A549 (cell line): ENCODE data around the gene PEA15.

Source experiments
- EHMT2 ChIP-seq: fragments of 200-600 bp; sonication (generic); IDR thresholded peaks from 2 replicates; pipeline ENCODE4 v1.6.1; 2016; ENCODE audit warnings: antibody characterized with exemption, low read depth, mild to moderate bottlenecking, moderate library complexity
- EP300 ChIP-seq, 2 experiments: fragments of >200 bp; sonication (Bioruptor Twin); formaldehyde crosslinking; IDR thresholded peaks; 2 replicates in 1 of 2; 3 replicates in 1 of 2; pipeline ENCODE4 v1.6.1; 2016 to 2017
- JUN ChIP-seq, 2 experiments: fragments of >200 bp; sonication (Bioruptor Twin); formaldehyde crosslinking; IDR thresholded peaks; 2 replicates in 1 of 2; 3 replicates in 1 of 2; pipeline ENCODE4 v1.6.1; 2016 to 2017
- MAFK ChIP-seq: fragments of 450-650 bp; IDR thresholded peaks from 2 replicates; pipeline ENCODE4 v1.6.1; 2014; ENCODE audit not compliant: partially characterized antibody
- POLR2A ChIP-seq: IDR thresholded peaks from 2 replicates; pipeline ENCODE4 v1.6.1; 2012; ENCODE audit warnings: mild to moderate bottlenecking, low read length
- RAD21 ChIP-seq, 2 experiments: fragments of >200 bp in 1 of 2; sonication (Bioruptor Twin) in 1 of 2; formaldehyde crosslinking in 1 of 2; IDR thresholded peaks in 1 of 2; conservative IDR thresholded peaks in 1 of 2; 2 replicates in 1 of 2; 3 replicates in 1 of 2; pipeline ENCODE4 v1.6.1; 2012 to 2018; ENCODE audit warnings: inconsistent platforms in 1 of 2
- TF ChIP-seq, protein P1 (sequence below): fragments of >200 bp; sonication (Bioruptor Twin); formaldehyde crosslinking; IDR thresholded peaks from 3 replicates; pipeline ENCODE4 v1.5.1; 2016
- TF ChIP-seq, protein P2 (sequence below): fragments of 200-600 bp; sonication (generic); IDR thresholded peaks from 2 replicates; pipeline ENCODE4 v1.6.1; 2016; ENCODE audit warnings: antibody characterized with exemption, mild to moderate bottlenecking, moderate library complexity
- TF ChIP-seq, protein P3 (sequence below): IDR thresholded peaks from 2 replicates; pipeline ENCODE4 v1.6.1; 2012; ENCODE audit warnings: low read depth, borderline replicate concordance

DNA sequence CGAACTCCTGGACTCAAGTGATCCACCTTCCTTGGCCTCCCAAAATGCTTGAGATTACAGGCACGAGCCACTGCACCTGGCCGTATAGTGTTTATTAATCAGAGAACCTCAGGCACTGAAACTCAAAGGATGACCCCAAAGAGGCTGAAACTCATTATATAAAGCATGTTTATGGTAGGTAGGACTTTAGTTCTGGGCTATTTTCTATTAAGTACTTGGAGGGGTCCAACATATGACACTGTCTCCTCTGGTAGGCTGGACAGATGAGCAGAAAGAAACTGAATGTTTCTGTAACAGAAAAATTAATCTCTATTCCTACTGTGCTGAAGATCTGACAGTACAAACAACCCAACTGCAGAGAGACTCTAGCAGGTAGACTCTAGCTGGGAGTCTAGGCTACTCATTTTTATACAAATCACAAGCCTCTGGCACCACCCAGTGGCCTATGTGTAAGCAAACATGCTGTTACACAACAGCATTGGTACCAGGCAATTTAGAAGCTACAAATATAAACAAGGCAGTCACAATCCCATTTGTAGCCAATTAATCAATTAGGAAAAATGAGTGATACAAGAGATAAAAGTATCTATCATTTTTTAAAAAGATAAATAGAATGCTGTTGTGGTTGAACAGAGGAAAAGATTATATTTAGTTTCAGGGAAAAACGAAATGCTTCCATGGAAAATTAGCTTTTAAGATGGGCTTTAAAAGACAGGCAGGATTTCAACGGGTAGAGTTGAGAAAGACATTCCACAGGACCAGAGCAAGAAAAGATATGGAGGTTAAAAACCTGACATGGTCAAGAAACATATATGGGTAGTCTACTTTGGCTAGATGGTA lies 46.7 kb downstream of the PEA15 start:
- TF ChIP-seq EHMT2 (no peak), POLR2A (no peak), EP300 (IDR thresholded peaks at IDR 0.05) (no peak), RAD21 (conservative IDR thresholded peaks at IDR 0.05 in 1 of 2, IDR thresholded peaks at IDR 0.05 in 1 of 2) (peak; percentile 83 to 85), JUN (IDR thresholded peaks at IDR 0.05) (no peak), MAFK (no peak)
- TF ChIP-seq, protein P1, sequence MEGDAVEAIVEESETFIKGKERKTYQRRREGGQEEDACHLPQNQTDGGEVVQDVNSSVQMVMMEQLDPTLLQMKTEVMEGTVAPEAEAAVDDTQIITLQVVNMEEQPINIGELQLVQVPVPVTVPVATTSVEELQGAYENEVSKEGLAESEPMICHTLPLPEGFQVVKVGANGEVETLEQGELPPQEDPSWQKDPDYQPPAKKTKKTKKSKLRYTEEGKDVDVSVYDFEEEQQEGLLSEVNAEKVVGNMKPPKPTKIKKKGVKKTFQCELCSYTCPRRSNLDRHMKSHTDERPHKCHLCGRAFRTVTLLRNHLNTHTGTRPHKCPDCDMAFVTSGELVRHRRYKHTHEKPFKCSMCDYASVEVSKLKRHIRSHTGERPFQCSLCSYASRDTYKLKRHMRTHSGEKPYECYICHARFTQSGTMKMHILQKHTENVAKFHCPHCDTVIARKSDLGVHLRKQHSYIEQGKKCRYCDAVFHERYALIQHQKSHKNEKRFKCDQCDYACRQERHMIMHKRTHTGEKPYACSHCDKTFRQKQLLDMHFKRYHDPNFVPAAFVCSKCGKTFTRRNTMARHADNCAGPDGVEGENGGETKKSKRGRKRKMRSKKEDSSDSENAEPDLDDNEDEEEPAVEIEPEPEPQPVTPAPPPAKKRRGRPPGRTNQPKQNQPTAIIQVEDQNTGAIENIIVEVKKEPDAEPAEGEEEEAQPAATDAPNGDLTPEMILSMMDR = peak; percentile 77
- TF ChIP-seq, protein P2, sequence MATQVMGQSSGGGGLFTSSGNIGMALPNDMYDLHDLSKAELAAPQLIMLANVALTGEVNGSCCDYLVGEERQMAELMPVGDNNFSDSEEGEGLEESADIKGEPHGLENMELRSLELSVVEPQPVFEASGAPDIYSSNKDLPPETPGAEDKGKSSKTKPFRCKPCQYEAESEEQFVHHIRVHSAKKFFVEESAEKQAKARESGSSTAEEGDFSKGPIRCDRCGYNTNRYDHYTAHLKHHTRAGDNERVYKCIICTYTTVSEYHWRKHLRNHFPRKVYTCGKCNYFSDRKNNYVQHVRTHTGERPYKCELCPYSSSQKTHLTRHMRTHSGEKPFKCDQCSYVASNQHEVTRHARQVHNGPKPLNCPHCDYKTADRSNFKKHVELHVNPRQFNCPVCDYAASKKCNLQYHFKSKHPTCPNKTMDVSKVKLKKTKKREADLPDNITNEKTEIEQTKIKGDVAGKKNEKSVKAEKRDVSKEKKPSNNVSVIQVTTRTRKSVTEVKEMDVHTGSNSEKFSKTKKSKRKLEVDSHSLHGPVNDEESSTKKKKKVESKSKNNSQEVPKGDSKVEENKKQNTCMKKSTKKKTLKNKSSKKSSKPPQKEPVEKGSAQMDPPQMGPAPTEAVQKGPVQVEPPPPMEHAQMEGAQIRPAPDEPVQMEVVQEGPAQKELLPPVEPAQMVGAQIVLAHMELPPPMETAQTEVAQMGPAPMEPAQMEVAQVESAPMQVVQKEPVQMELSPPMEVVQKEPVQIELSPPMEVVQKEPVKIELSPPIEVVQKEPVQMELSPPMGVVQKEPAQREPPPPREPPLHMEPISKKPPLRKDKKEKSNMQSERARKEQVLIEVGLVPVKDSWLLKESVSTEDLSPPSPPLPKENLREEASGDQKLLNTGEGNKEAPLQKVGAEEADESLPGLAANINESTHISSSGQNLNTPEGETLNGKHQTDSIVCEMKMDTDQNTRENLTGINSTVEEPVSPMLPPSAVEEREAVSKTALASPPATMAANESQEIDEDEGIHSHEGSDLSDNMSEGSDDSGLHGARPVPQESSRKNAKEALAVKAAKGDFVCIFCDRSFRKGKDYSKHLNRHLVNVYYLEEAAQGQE = no peak
- TF ChIP-seq, protein P3, sequence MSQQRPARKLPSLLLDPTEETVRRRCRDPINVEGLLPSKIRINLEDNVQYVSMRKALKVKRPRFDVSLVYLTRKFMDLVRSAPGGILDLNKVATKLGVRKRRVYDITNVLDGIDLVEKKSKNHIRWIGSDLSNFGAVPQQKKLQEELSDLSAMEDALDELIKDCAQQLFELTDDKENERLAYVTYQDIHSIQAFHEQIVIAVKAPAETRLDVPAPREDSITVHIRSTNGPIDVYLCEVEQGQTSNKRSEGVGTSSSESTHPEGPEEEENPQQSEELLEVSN = no peak
